GM23338 (cell line): ENCODE results near the gene GP2. TPM values are rescaled to one million over a fixed set of nuclear protein-coding genes. Genes with fewer than 3 reads are reported as not detected.

ENCODE experiments used
- ATAC-seq: fragments of 200-7000 bp; cut with Tn5 transposase; 3 replicates; pipeline ENCODE4 v1.9.1; 2020
- DNase-seq: peaks from one replicate; pipeline ENCODE4 v3.0.0-alpha.2; 2015; ENCODE audit warnings: low spot score
- H2AFZ ChIP-seq: fragments of 200-600 bp; sonication (generic); 2 replicates; pipeline ENCODE4 v1.8.0; 2016; ENCODE audit warnings: antibody characterized with exemption, mild to moderate bottlenecking, moderate library complexity
- H3F3A ChIP-seq: fragments of 200-600 bp; sonication (generic); replicated peaks from 2 replicates; pipeline ENCODE4 v1.8.0; 2017; ENCODE audit warnings: antibody characterized with exemption, mixed run types, low read depth
- H3K27ac ChIP-seq: fragments of 200-600 bp; sonication (generic); 2 replicates; pipeline ENCODE4 v1.6.1; 2016; ENCODE audit warnings: low read depth
- H3K27me3 ChIP-seq: fragments of 200-600 bp; sonication (generic); 2 replicates; pipeline ENCODE4 v1.8.0; 2016; ENCODE audit warnings: mild to moderate bottlenecking, mixed run types, moderate library complexity; ENCODE audit not compliant: insufficient read depth
- H3K36me3 ChIP-seq: fragments of 200-600 bp; sonication (generic); 2 replicates; pipeline ENCODE4 v1.8.0; 2016; ENCODE audit warnings: mild to moderate bottlenecking; ENCODE audit not compliant: insufficient read depth
- H3K4me1 ChIP-seq: fragments of 200-600 bp; sonication (generic); 2 replicates; pipeline ENCODE4 v1.8.0; 2016; ENCODE audit warnings: mild to moderate bottlenecking, moderate library complexity; ENCODE audit not compliant: insufficient read depth
- H3K4me2 ChIP-seq: fragments of 200-600 bp; sonication (generic); 2 replicates; pipeline ENCODE4 v1.7.1; 2017; ENCODE audit warnings: mixed run types
- H3K4me3 ChIP-seq: fragments of 200-600 bp; sonication (generic); 2 replicates; pipeline ENCODE4 v1.6.1; 2016; ENCODE audit warnings: mixed run types
- H3K79me2 ChIP-seq: fragments of 200-600 bp; sonication (generic); replicated peaks from 2 replicates; pipeline ENCODE4 v1.8.0; 2017; ENCODE audit warnings: mild to moderate bottlenecking; ENCODE audit not compliant: insufficient read depth
- H3K9me2 ChIP-seq: fragments of 200-600 bp; sonication (generic); 2 replicates; pipeline ENCODE4 v1.8.0; 2017; ENCODE audit not compliant: insufficient read depth
- H4K20me1 ChIP-seq: fragments of 200-600 bp; sonication (generic); replicated peaks from 2 replicates; pipeline ENCODE4 v1.8.0; 2017; ENCODE audit warnings: mild to moderate bottlenecking; ENCODE audit not compliant: insufficient read depth
- H3K27ac Mint-ChIP-seq: 2 replicates; pipeline ENCODE4 v1.8.0; 2020; ENCODE audit warnings: inconsistent platforms, mild to moderate bottlenecking, moderate library complexity, mixed read lengths
- H3K27me3 Mint-ChIP-seq: 3 replicates; pipeline ENCODE4 v1.8.0; 2022; ENCODE audit warnings: low read depth, mild to moderate bottlenecking, moderate library complexity, mixed read lengths, inconsistent platforms; ENCODE audit not compliant: insufficient read depth, poor library complexity
- H3K36me3 Mint-ChIP-seq: 3 replicates; pipeline ENCODE4 v1.8.0; 2021; ENCODE audit warnings: low read depth, mild to moderate bottlenecking, inconsistent platforms, moderate library complexity, mixed read lengths
- H3K4me1 Mint-ChIP-seq: 3 replicates; pipeline ENCODE4 v1.8.0; 2020; ENCODE audit warnings: mild to moderate bottlenecking, inconsistent platforms, mixed read lengths
- H3K4me3 Mint-ChIP-seq: 3 replicates; pipeline ENCODE4 v1.8.0; 2021; ENCODE audit warnings: moderate library complexity, mild to moderate bottlenecking, inconsistent platforms, mixed read lengths
- H3K9me3 Mint-ChIP-seq: 3 replicates; pipeline ENCODE4 v1.8.0; 2020; ENCODE audit warnings: moderate library complexity, mild to moderate bottlenecking, inconsistent platforms, mixed read lengths
- EZH2 ChIP-seq: fragments of 200-600 bp; sonication (generic); IDR thresholded peaks from one replicate; pipeline ENCODE4 v1.8.0; 2017; ENCODE audit warnings: antibody characterized with exemption, mild to moderate bottlenecking, low read depth; ENCODE audit not compliant: unreplicated experiment
- EZH2phosphoT487 ChIP-seq: fragments of 200-600 bp; sonication (generic); IDR thresholded peaks from one replicate; pipeline ENCODE4 v1.8.1; 2018; ENCODE audit warnings: antibody characterized with exemption; ENCODE audit not compliant: unreplicated experiment
- JUNB ChIP-seq: IDR thresholded peaks from one replicate; pipeline ENCODE4 v1.6.1; 2016; ENCODE audit warnings: antibody characterized with exemption; ENCODE audit not compliant: unreplicated experiment
- NANOG ChIP-seq: IDR thresholded peaks from 2 replicates; pipeline ENCODE4 v1.6.1; 2016; ENCODE audit warnings: antibody characterized with exemption, borderline replicate concordance
- POLR2AphosphoS5 ChIP-seq: IDR thresholded peaks from 2 replicates; pipeline ENCODE4 v1.6.1; 2016; ENCODE audit warnings: antibody characterized with exemption, low read depth
- polyA plus RNA-seq: library from polyadenylated mRNA; unstranded; fragments of >200 nt; fragmentation: Nextera tagmentation; extraction: Ambion mirVana; gene quantifications from 2 replicates; pipeline ENCODE4 v1.2.1, GENCODE V29; 2016
- total RNA-seq: library from RNA; depleted of rRNA; stranded (reverse); fragments of >200 nt; shearing (Covaris generic); gene quantifications from 2 replicates; pipeline ENCODE4 v1.2.3, GENCODE V29; 2014
- TF ChIP-seq, protein P1 (sequence below): IDR thresholded peaks from 2 replicates; pipeline ENCODE4 v1.6.1; 2016; ENCODE audit warnings: antibody characterized with exemption
- TF ChIP-seq, protein P2 (sequence below): IDR thresholded peaks from one replicate; pipeline ENCODE4 v1.6.1; 2018; ENCODE audit warnings: antibody characterized with exemption; ENCODE audit not compliant: unreplicated experiment
- TF ChIP-seq, protein P3 (sequence below), 2 experiments: fragments of 200-600 bp in 1 of 2; sonication (generic) in 1 of 2; conservative IDR thresholded peaks; 2 replicates each; pipeline versions ENCODE4 v1.5.1 to v1.6.1; 2016 to 2017; ENCODE audit warnings: antibody characterized with exemption in 2 of 2, low read depth in 2 of 2, mild to moderate bottlenecking in 2 of 2, moderate library complexity in 1 of 2

GP2 gene
- total and polyA plus RNA-seq, 2 experiments from 2014 or later = not detected

- no peaks in the 10 kb centered on the region for H3K36me3 Mint-ChIP-seq
- H3K27me3 Mint-ChIP-seq = no peaks in the 10 kb centered on the region
Measured at GRCh38 chr16:20289571-20289970, 37.7 kb downstream of the GP2 start.

GRCh38 chr16:20285993-20286499 is 41.3 kb downstream of the GP2 start:
- H3K4me3 Mint-ChIP-seq = no peak overlapping the region; the same call in 2 of the 3 replicates
- no peaks in the 10 kb centered on the region; the same call in 2 of the 3 replicates for H3K9me3 Mint-ChIP-seq
- Histone ChIP-seq H3K27me3 (no peaks in the 10 kb centered on the region), H3F3A (no peaks in the 10 kb centered on the region), H2AFZ (no peak overlapping the region), H3K9me2 (no peaks in the 10 kb centered on the region), H3K79me2 (no peaks in the 10 kb centered on the region), H3K4me3 (no peak overlapping the region), H3K4me1 (peaks cover 5% of the 10 kb centered on the region; the same call in 1 of the 2 replicates), H4K20me1 (no peaks in the 10 kb centered on the region), H3K27ac (no peak overlapping the region), H3K36me3 (no peaks in the 10 kb centered on the region), H3K4me2 (no peak overlapping the region)
- ATAC-seq = peak; percentile 68
- H3K4me1 Mint-ChIP-seq = peaks cover 10% of the 10 kb centered on the region
- DNase-seq = peak; percentile 52
- H3K27ac Mint-ChIP-seq = no peak overlapping the region
- no peak for TF ChIP-seq JUNB
- no peaks in the 10 kb centered on the region for H3K36me3 Mint-ChIP-seq
- H3K27me3 Mint-ChIP-seq = no peaks in the 10 kb centered on the region

More at GRCh38 chr16:20289571-20289970, 37.7 kb downstream of the GP2 start:
- ATAC-seq (no peak), DNase-seq (no peak)
- Mint-ChIP-seq H3K4me3 (no peak overlapping the region), H3K4me1 (peaks cover 27% of the 10 kb centered on the region), H3K27ac (no peak overlapping the region), H3K9me3 (no peaks in the 10 kb centered on the region; the same call in 2 of the 3 replicates)
- Histone ChIP-seq H2AFZ (peak overlapping the region; percentile 52; the same call in 1 of the 2 replicates), H3K4me1 (peaks cover 12% of the 10 kb centered on the region; the same call in 1 of the 2 replicates), H4K20me1 (no peaks in the 10 kb centered on the region), H3K4me3 (no peak overlapping the region), H3K27me3 (no peaks in the 10 kb centered on the region), H3K79me2 (no peaks in the 10 kb centered on the region), H3K27ac (no peak overlapping the region), H3K4me2 (no peak overlapping the region), H3K36me3 (no peaks in the 10 kb centered on the region), H3F3A (no peaks in the 10 kb centered on the region), H3K9me2 (no peaks in the 10 kb centered on the region)
- no peak for TF ChIP-seq EZH2

- Mint-ChIP-seq H3K27ac (no peak overlapping the region), H3K4me1 (no peaks in the 10 kb centered on the region), H3K36me3 (no peaks in the 10 kb centered on the region), H3K27me3 (no peaks in the 10 kb centered on the region), H3K4me3 (no peak overlapping the region), H3K9me3 (no peaks in the 10 kb centered on the region; the same call in 2 of the 3 replicates)
- Histone ChIP-seq H4K20me1 (no peaks in the 10 kb centered on the region), H3K36me3 (no peaks in the 10 kb centered on the region), H3K4me1 (no peaks in the 10 kb centered on the region), H3K4me2 (no peak overlapping the region), H3F3A (no peaks in the 10 kb centered on the region), H2AFZ (no peak overlapping the region), H3K79me2 (no peaks in the 10 kb centered on the region), H3K4me3 (no peak overlapping the region), H3K27ac (no peak overlapping the region), H3K9me2 (no peaks in the 10 kb centered on the region), H3K27me3 (no peaks in the 10 kb centered on the region)
- ATAC-seq (no peak), DNase-seq (no peak)
- TF ChIP-seq, protein P1, sequence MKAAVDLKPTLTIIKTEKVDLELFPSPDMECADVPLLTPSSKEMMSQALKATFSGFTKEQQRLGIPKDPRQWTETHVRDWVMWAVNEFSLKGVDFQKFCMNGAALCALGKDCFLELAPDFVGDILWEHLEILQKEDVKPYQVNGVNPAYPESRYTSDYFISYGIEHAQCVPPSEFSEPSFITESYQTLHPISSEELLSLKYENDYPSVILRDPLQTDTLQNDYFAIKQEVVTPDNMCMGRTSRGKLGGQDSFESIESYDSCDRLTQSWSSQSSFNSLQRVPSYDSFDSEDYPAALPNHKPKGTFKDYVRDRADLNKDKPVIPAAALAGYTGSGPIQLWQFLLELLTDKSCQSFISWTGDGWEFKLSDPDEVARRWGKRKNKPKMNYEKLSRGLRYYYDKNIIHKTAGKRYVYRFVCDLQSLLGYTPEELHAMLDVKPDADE = no peak
- no peak for TF ChIP-seq EZH2phosphoT487
- TF ChIP-seq, protein P2, sequence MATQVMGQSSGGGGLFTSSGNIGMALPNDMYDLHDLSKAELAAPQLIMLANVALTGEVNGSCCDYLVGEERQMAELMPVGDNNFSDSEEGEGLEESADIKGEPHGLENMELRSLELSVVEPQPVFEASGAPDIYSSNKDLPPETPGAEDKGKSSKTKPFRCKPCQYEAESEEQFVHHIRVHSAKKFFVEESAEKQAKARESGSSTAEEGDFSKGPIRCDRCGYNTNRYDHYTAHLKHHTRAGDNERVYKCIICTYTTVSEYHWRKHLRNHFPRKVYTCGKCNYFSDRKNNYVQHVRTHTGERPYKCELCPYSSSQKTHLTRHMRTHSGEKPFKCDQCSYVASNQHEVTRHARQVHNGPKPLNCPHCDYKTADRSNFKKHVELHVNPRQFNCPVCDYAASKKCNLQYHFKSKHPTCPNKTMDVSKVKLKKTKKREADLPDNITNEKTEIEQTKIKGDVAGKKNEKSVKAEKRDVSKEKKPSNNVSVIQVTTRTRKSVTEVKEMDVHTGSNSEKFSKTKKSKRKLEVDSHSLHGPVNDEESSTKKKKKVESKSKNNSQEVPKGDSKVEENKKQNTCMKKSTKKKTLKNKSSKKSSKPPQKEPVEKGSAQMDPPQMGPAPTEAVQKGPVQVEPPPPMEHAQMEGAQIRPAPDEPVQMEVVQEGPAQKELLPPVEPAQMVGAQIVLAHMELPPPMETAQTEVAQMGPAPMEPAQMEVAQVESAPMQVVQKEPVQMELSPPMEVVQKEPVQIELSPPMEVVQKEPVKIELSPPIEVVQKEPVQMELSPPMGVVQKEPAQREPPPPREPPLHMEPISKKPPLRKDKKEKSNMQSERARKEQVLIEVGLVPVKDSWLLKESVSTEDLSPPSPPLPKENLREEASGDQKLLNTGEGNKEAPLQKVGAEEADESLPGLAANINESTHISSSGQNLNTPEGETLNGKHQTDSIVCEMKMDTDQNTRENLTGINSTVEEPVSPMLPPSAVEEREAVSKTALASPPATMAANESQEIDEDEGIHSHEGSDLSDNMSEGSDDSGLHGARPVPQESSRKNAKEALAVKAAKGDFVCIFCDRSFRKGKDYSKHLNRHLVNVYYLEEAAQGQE = no peak
- no peak for TF ChIP-seq POLR2AphosphoS5
- TF ChIP-seq, protein P3, sequence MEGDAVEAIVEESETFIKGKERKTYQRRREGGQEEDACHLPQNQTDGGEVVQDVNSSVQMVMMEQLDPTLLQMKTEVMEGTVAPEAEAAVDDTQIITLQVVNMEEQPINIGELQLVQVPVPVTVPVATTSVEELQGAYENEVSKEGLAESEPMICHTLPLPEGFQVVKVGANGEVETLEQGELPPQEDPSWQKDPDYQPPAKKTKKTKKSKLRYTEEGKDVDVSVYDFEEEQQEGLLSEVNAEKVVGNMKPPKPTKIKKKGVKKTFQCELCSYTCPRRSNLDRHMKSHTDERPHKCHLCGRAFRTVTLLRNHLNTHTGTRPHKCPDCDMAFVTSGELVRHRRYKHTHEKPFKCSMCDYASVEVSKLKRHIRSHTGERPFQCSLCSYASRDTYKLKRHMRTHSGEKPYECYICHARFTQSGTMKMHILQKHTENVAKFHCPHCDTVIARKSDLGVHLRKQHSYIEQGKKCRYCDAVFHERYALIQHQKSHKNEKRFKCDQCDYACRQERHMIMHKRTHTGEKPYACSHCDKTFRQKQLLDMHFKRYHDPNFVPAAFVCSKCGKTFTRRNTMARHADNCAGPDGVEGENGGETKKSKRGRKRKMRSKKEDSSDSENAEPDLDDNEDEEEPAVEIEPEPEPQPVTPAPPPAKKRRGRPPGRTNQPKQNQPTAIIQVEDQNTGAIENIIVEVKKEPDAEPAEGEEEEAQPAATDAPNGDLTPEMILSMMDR (conservative IDR thresholded peaks at IDR 0.05; ENCODE audit: low read depth in 2 of 2) = no peak
- TF ChIP-seq NANOG = no peak
Measured at GRCh38 chr16:20280259-20280658, 47.1 kb downstream of the GP2 start.
